CD4-positive, alpha-beta T cell treated with Interleukin-4 for 4 hours (primary cell): Measurements from ENCODE around the gene CDC37L1.
"Not testable (repeated sequence)": the region's sequence is repeated elsewhere in the genome, so short reads cannot be mapped to it uniquely, and the experiment has no call there.

Source experiments
- DNase-seq: peaks from one replicate; pipeline ENCODE4 v3.0.0-alpha.2; 2020

CDC37L1 gene

GRCh38 chr9:4679268-4680172 is at the start of gene CDC37L1:
Gene CDC37L1, plus strand, starts transcription at chr9:4679569. Its CDS starts 199 bp downstream, at chr9:4679768.
- DNase-seq: peak; percentile 98

- no peak for DNase-seq
Measured at GRCh38 chr9:4630836-4631235, 48.5 kb upstream of the CDC37L1 start.

- DNase-seq: no peak
Measured at GRCh38 chr9:4638968-4639367, 40.4 kb upstream of the CDC37L1 start.

GRCh38 chr9:4639420-4639819 is 39.9 kb upstream of the CDC37L1 start:
- DNase-seq: no peak

GRCh38 chr9:4640027-4640426 is 39.3 kb upstream of the CDC37L1 start:
- DNase-seq: peak; percentile 40

GRCh38 chr9:4642351-4642750 is 37.0 kb upstream of the CDC37L1 start:
- DNase-seq: no peak

- peak; percentile 33 for DNase-seq
Measured at GRCh38 chr9:4654084-4654483, 25.3 kb upstream of the CDC37L1 start.

- no peak for DNase-seq
Measured at GRCh38 chr9:4654538-4654937, 24.8 kb upstream of the CDC37L1 start.

GRCh38 chr9:4656196-4656595 is 23.2 kb upstream of the CDC37L1 start:
- not testable (repeated sequence) for DNase-seq

- DNase-seq: no peak
Measured at GRCh38 chr9:4656621-4657020, 22.7 kb upstream of the CDC37L1 start.

- DNase-seq: no peak
Measured at GRCh38 chr9:4657426-4658159, 21.8 kb upstream of the CDC37L1 start.

GRCh38 chr9:4660665-4661064 is 18.7 kb upstream of the CDC37L1 start:
- not testable (repeated sequence) for DNase-seq

GRCh38 chr9:4661165-4661564 is 18.2 kb upstream of the CDC37L1 start:
- no peak for DNase-seq

- peak; percentile 27 for DNase-seq
Measured at GRCh38 chr9:4661611-4662010, 17.8 kb upstream of the CDC37L1 start.

GRCh38 chr9:4662108-4662988 is 17.0 kb upstream of the CDC37L1 start, which contains the start of gene PLPP6:
Gene PLPP6, plus strand, starts transcription at chr9:4662294. Its CDS starts 82 bp downstream, at chr9:4662376.
- DNase-seq: peak; percentile 75

- DNase-seq: peak; percentile 48
Measured at GRCh38 chr9:4662989-4663792, 16.2 kb upstream of the CDC37L1 start.

GRCh38 chr9:4663956-4664355 is 15.4 kb upstream of the CDC37L1 start:
- no peak for DNase-seq

- DNase-seq: no peak
Measured at GRCh38 chr9:4665357-4665756, 14.0 kb upstream of the CDC37L1 start.

- peak; percentile 28 for DNase-seq
Measured at GRCh38 chr9:4666042-4666699, 13.2 kb upstream of the CDC37L1 start, which contains the start of gene SPATA6L. Gene SPATA6L, minus strand, starts transcription at chr9:4666480. Its CDS starts 230 bp downstream, at chr9:4666250.

GRCh38 chr9:4667681-4668080 is 11.7 kb upstream of the CDC37L1 start:
- no peak for DNase-seq

GRCh38 chr9:4668604-4669003 is 10.8 kb upstream of the CDC37L1 start:
- no peak for DNase-seq
